Stimulated activated naive CD8-positive, alpha-beta T cell treated with anti-CD3 and anti-CD28 coated beads, Interleukin-15, amount 100 ng/mL, for 72 hours (primary cell): Measurements from ENCODE around the gene STRBP.
"Not testable (repeated sequence)": the region's sequence is repeated elsewhere in the genome, so short reads cannot be mapped to it uniquely, and the experiment has no call there.

Source experiments
- ATAC-seq: fragments of 150-1000 bp; cut with Tn5 transposase; 2 replicates; pipeline ENCODE4 v1.10.0; 2021; ENCODE audit warnings: mild to moderate bottlenecking, moderate library complexity
- DNase-seq, 2 donors: peaks; one replicate each; pipeline ENCODE4 v3.0.0; 2021 to 2022
- H3K27ac Mint-ChIP-seq, 2 donors: one replicate each; pipeline ENCODE4 v1.8.0; 2022; ENCODE audit warnings: mild to moderate bottlenecking in 2 of 2, mixed read lengths in 2 of 2, moderate library complexity in 2 of 2
- H3K27me3 Mint-ChIP-seq: one replicate; pipeline ENCODE4 v1.8.0; 2022; ENCODE audit warnings: mixed read lengths
- H3K4me1 Mint-ChIP-seq: one replicate; pipeline ENCODE4 v1.8.0; 2022; ENCODE audit warnings: mild to moderate bottlenecking, mixed read lengths
- H3K4me3 Mint-ChIP-seq, 2 donors: one replicate each; pipeline ENCODE4 v1.8.0; 2022; ENCODE audit warnings: mild to moderate bottlenecking in 2 of 2, mixed read lengths in 2 of 2, moderate library complexity in 1 of 2
- H3K9me3 Mint-ChIP-seq, 2 donors: one replicate each; pipeline ENCODE4 v1.8.0; 2022; ENCODE audit warnings: mixed read lengths in 2 of 2

The STRBP gene

DNA sequence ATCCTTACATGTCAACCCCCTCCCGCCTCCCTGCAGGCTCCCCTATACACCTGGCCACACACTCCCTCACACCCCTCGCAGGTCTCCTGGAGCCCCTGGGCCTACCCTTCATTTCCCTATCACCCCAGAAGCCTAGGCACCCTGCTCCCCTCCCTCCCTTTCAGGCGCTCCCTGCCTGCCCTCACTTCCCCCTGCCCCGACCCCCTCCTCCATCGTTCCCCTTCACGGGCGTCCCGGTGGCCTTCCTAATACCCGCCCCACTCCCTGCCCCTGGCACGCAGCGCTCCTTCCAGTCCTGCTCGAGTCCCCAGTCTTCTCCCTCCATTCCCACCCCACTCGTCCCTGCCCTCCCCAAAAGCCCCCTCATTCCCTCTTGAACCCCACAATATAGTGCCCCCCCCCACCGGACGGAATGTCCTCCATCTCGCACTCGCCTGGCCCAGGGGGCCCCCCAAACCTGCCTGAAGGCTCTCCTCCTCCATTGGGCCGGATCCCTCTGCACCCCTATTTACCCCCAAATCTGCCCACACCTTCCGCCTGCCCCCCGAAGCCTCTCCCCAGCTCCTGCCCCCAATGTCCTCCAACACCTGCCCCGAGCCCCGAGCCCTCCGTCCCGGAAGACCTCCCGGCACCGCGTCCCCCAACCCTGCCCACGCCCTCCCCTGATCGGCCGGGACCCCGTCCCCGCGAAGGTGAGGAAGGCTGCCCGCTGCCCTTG lies 746 bp downstream of the STRBP start:
- Mint-ChIP-seq H3K9me3 (no peaks in the 10 kb centered on the region), H3K4me1 (peaks cover 49% of the 10 kb centered on the region), H3K27ac (peak overlapping the region; percentile 10 to 81), H3K4me3 (peak overlapping the region; percentile 56 to 87), H3K27me3 (no peaks in the 10 kb centered on the region)
- peak in 1 of 2 donors; percentile 30 for DNase-seq
- peak; percentile 7 for ATAC-seq

DNA sequence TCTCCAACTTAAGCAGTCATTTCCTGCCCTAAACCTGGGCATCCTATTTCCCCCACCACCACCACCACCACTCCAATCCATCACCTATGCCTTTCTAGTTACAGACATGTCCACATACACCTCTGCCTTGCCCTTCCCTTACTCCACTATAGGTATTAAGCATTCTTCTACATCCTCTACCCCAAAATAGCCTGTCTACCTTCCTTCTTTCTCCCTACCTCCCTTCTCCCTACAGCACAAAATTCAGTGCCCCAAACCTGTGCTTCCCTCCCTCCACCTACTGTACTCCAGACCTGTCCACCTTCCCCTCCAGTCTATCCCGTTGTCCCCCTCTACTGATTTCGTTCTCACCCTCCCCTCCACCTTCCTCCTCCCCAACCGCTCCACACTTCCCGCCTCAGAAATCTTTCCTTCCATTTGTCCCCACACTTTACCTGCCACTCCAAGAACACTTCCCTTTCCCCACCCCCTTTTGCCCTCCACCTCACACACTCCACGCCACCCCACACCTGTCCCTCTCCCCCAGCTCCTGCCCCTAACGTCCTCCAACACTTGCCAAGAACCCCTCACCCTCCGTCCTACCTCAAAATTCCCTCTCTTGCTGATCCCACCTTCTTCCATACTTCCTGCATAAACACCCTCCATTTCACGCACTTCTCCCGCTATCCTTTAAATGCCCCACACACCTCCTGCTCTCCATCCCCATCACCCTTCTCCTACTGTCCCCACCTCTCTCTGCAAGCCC lies 1.6 kb downstream of the STRBP start:
- ATAC-seq (no peak), DNase-seq (no peak)
- H3K27me3 Mint-ChIP-seq, result no peaks in the 10 kb centered on the region
- peak overlapping the region in 1 of 2 donors; percentile 43 for H3K27ac Mint-ChIP-seq
- no peaks in the 10 kb centered on the region for H3K9me3 Mint-ChIP-seq
- H3K4me1 Mint-ChIP-seq, result peaks cover 52% of the 10 kb centered on the region
- H3K4me3 Mint-ChIP-seq, result peak overlapping the region; percentile 56 to 87

DNA sequence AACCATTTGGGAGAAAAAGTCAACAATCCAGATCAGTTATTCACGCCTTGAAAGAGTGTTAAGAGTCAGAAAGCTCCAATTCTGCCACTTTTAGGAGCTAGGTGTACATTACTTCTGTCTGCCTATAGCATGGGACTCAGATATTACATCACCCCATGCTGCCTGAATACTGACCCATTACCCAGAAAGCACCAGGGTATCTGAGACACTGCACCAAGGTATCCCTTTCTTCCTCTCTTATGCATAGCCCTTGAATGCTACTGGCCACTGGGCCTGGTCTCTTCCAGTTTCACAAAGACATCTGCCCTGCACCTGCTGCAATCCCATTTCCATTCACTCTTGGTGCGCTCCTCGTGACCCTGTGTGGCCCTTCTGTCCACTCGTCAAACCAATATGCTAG lies 2.6 kb downstream of the STRBP start:
- Mint-ChIP-seq H3K4me3 (peak overlapping the region in 1 of 2 donors; percentile 16), H3K4me1 (peaks cover 62% of the 10 kb centered on the region), H3K27ac (no peak overlapping the region), H3K27me3 (no peaks in the 10 kb centered on the region), H3K9me3 (no peaks in the 10 kb centered on the region)
- no peak for ATAC-seq
- peak in 1 of 2 donors; percentile 6 for DNase-seq

DNA sequence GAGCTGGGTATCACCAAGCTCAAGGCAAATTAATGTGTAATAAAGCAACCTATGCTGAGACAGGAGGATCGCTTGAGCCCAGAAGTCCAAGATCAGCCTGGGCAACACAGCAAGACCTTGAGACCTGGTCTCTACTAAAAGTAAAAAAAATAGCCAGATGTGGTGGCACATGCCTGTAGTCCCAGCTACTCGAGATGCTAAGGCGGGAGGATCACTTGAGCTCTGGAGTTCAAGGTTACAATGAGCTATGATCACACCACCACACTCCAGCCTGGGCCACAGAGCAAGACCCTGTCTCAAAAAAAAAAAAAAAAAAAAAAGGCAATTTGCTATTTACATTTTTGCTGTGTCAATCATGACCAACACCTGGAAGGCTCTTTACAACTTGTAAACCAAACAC lies 5.2 kb downstream of the STRBP start:
- no peaks in the 10 kb centered on the region for H3K9me3 Mint-ChIP-seq
- ATAC-seq (no peak), DNase-seq (no peak)
- H3K4me1 Mint-ChIP-seq, result peaks cover 72% of the 10 kb centered on the region
- no peaks in the 10 kb centered on the region for H3K27me3 Mint-ChIP-seq
- no peak overlapping the region for H3K4me3 Mint-ChIP-seq
- no peak overlapping the region for H3K27ac Mint-ChIP-seq

DNA sequence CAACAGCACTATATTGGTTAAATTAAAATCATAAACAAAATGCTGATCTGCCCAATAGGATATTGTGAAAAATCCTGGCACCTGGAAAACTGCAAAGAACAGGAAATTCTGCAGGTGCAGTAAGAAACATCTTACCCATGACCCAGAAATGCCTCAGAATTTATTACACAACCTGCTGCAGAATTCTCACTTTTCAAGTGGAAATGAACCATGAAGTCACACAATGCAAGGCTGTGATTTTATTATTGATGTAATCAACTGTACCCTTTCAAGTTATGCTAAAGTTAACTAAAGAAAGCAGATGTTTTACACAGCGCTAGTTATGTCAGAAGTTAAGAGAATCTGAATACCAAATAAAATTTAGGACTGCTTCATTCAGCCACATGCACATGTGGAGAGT lies 6.0 kb downstream of the STRBP start:
- Mint-ChIP-seq H3K4me1 (peaks cover 70% of the 10 kb centered on the region), H3K9me3 (peaks cover 0 to under 1% of the 10 kb centered on the region in 2 donors), H3K27ac (no peak overlapping the region), H3K4me3 (no peak overlapping the region), H3K27me3 (no peaks in the 10 kb centered on the region)
- ATAC-seq (no peak), DNase-seq (no peak)

DNA sequence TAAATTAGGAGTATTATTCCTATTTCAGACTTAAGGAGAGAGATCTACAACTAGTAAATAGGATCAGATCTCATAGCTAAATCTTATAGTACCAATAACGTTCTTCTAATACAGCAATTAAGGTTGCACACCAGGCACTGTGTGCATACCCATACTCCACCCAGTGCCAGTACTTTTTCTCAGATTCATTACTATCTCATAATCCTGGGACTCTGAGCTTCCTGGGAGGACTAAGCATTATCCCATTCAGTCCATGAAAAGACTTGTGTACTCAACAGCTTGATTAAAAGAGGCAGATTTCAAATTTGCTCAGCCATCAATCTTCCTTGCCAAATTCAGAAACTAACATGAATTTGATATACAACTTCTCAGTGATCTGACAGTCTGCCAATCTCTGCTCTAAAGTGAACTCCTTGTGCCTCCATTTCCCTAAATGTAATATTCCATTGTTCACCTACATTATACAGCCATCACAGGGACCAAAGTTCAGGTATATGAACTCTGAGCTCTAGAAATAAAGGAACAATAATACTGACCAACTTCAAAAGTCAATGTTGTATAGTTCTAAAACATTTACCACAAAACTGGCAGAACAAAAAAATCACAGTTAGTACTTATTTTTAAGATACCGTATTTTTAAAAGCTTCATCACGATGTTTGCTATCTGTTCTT lies 7.2 kb downstream of the STRBP start:
- no peak for ATAC-seq
- peaks cover 0 to 5% of the 10 kb centered on the region in 2 donors for H3K9me3 Mint-ChIP-seq
- peaks cover 58% of the 10 kb centered on the region for H3K4me1 Mint-ChIP-seq
- no peak overlapping the region for H3K4me3 Mint-ChIP-seq
- no peaks in the 10 kb centered on the region for H3K27me3 Mint-ChIP-seq
- no peak for DNase-seq
- H3K27ac Mint-ChIP-seq, result no peak overlapping the region

DNA sequence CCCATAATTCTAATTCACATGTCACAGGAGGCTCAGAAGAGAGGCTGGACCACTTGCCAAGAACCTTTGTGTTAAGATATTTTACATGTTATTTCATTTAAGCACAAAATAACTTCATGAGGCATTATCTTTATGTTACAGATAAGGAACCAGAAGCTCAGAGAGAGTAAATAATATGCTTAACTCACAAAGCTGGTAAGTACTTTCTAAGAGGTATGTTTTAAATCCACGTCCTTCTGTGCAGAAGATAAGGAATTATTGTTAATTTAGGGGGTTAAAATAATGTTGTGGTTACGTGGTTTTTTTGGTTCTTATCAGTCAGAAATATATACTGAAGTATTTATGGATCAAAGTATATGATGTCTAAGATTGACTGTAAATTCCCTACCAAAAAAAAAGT lies 8.0 kb downstream of the STRBP start:
- no peak for ATAC-seq
- Mint-ChIP-seq H3K4me3 (no peak overlapping the region), H3K4me1 (peaks cover 50% of the 10 kb centered on the region), H3K27ac (no peak overlapping the region), H3K27me3 (no peaks in the 10 kb centered on the region), H3K9me3 (peaks cover 0 to 5% of the 10 kb centered on the region in 2 donors)
- DNase-seq, result no peak

DNA sequence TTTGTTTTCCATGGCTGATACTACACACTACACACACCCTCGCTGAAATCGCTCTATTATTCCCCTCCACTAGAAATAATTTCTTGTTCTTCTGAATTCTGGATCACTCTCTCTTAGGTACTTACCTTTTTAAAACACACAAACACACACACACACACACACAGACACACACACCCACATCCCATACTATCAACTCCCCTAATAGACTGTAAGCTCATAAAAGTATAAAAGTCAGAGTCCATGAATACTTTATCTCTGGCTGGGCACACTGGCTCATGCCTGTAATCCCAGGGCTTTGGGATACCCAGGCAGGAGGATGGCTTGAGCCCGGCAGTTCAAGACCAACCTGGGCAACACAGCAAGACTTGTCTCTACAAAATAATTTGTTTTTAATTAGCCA lies 11.1 kb downstream of the STRBP start:
- no peak for ATAC-seq
- Mint-ChIP-seq H3K4me3 (no peak overlapping the region), H3K27me3 (no peaks in the 10 kb centered on the region), H3K9me3 (peaks cover 0 to 5% of the 10 kb centered on the region in 2 donors), H3K27ac (no peak overlapping the region), H3K4me1 (peaks cover 45% of the 10 kb centered on the region)
- DNase-seq, result no peak

DNA sequence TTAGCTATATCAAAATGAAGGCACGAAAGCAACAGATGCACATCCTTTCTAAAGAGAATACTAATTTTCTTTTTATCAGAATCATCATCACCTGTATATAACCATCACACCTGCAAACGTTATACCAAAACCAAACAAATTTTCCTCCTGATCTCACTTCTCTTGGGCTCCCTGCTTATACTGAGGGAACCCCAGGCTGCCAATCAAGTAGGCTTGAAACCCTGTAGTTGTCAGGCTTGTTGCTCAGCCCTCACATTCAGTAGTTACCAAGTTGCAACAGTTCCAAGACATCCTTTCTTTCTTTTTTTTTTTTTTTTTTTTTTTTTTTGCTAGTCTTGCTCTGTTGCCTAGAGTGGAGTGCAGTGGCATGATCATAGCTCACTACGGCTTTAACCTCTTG lies 12.7 kb downstream of the STRBP start:
- no peak for DNase-seq
- H3K27ac Mint-ChIP-seq, result no peak overlapping the region
- H3K27me3 Mint-ChIP-seq, result no peaks in the 10 kb centered on the region
- H3K4me1 Mint-ChIP-seq, result peaks cover 47% of the 10 kb centered on the region
- H3K9me3 Mint-ChIP-seq, result peaks cover 0 to 5% of the 10 kb centered on the region in 2 donors
- ATAC-seq, result no peak
- no peak overlapping the region for H3K4me3 Mint-ChIP-seq

DNA sequence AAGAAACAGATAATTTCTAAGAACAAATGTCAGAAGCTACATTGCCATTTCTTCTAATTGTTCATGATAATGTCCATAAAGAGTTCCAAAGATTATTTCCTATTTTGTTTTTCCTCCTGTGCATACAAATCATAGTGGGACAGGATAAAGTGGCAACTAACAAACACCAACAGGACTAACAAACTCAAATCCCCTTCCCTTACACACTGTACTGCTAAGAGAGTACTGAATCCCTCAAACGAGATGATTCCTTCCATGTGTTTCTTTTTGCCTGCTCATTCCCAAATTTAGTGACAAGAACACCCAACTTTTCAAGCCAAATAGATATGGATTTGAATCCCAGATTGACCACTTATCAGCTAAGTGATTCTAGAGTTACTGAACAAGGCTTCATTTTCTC lies 15.2 kb downstream of the STRBP start:
- no peaks in the 10 kb centered on the region for H3K27me3 Mint-ChIP-seq
- DNase-seq, result no peak
- H3K4me1 Mint-ChIP-seq, result peaks cover 34% of the 10 kb centered on the region
- H3K9me3 Mint-ChIP-seq, result peaks cover 0 to 5% of the 10 kb centered on the region in 2 donors
- H3K4me3 Mint-ChIP-seq, result no peak overlapping the region
- H3K27ac Mint-ChIP-seq, result no peak overlapping the region
- ATAC-seq, result no peak

DNA sequence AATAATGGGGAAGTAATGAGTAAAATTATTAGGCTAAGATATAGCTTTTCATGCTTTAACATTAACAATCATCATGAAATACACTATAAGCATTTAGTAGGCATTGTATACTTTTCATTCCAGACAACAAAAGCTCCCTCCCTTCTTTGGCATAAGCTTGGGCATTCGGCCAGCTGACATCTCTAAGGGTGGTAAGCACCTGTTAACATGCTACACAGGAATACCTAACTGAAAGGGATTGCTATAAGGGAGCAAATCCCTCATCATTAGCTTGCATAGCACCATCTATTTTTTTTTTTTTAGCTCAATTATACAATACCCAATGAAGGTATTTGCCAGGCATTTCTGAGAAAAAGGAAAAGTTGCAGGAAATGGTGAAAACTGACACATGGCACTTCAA lies 16.6 kb downstream of the STRBP start:
- Mint-ChIP-seq H3K4me3 (no peak overlapping the region), H3K4me1 (peaks cover 47% of the 10 kb centered on the region), H3K27ac (no peak overlapping the region), H3K9me3 (no peaks in the 10 kb centered on the region), H3K27me3 (no peaks in the 10 kb centered on the region)
- ATAC-seq (no peak), DNase-seq (no peak)

DNA sequence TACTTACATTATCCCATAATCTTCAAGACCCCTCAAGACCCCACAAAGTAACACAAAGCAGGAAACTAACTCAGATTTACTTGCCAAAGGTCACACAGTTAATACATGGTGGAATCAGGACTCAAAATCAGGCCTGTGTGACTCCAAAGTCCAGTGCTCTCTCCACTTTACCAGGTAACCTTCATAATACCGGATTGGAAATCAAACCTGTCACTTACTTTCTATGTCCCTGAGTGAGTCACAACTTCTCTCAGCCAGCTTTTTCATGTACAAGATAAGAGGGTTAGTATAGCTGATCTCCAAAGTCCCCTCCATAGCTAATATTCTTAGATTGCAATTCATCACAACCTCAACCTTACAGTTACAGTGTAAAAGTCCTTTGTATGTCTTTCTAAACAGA lies 17.1 kb downstream of the STRBP start:
- Mint-ChIP-seq H3K4me3 (no peak overlapping the region), H3K9me3 (no peaks in the 10 kb centered on the region), H3K27ac (no peak overlapping the region), H3K27me3 (no peaks in the 10 kb centered on the region), H3K4me1 (peaks cover 51% of the 10 kb centered on the region)
- DNase-seq (no peak), ATAC-seq (no peak)

DNA sequence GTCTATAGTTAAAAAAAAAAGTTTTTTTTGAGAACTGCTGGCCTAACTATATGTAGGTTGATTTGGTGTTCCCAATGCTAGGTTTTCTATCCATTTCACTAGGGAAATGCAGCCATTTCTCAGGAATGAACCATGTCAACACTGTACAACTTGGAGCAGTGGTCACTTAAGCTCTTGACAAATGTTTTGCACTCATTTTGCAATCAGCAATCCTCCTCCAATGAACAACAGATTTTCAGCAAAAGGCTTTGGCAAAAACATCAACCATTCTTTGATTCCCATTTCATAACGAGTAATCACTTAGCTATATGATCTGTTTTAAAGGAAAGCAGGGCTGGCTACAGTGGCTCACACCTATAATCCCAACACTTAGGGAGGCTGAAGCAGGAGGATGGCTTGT lies 17.9 kb downstream of the STRBP start:
- Mint-ChIP-seq H3K9me3 (no peaks in the 10 kb centered on the region), H3K27ac (no peak overlapping the region), H3K4me1 (peaks cover 60% of the 10 kb centered on the region), H3K4me3 (no peak overlapping the region), H3K27me3 (no peaks in the 10 kb centered on the region)
- ATAC-seq, result no peak
- DNase-seq, result no peak

DNA sequence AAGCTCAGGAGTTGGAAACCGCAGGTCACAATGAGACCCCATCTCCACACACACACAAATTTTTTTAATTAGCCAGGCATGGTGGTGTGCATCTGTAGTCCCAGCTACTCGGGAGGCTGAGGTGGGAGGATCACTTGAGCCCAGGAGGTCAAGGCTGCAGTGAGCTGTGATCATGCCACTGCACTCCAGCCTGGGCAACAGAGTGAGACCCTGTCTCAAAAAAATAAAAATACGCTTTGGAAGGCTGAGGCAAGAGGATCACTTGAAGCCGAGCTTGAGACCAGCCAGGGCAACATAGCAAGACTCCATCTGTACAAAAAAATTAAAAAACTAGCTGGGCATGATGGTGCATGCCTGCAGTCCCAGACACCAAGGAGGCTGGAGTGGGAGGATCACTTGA lies 19.2 kb downstream of the STRBP start:
- not testable (repeated sequence) for DNase-seq, H3K27me3 Mint-ChIP-seq, H3K27ac Mint-ChIP-seq, H3K9me3 Mint-ChIP-seq, ATAC-seq, H3K4me3 Mint-ChIP-seq
- H3K4me1 Mint-ChIP-seq, result peaks cover 69% of the 10 kb centered on the region

DNA sequence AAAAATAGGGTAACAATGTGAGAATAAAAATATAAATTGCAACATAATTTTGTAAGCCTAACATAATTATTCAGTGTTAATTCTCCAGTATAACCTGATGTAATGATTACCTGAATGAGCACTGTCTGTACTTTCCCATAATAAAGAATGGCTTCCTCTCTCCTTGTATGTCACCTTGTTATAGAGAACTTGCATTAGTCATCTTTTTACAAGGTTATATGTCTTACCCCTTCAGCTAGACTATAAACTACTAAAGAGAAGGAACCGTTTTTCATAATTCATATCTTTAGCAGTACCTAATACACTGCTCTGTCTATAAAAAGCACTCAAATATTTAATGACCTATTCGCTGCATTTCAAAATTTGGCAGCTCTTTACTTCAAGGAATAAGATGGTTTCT lies 19.8 kb downstream of the STRBP start:
- Mint-ChIP-seq H3K9me3 (no peaks in the 10 kb centered on the region), H3K27ac (no peak overlapping the region), H3K4me3 (no peak overlapping the region), H3K27me3 (no peaks in the 10 kb centered on the region), H3K4me1 (peaks cover 74% of the 10 kb centered on the region)
- ATAC-seq (peak; percentile 73), DNase-seq (no peak)

DNA sequence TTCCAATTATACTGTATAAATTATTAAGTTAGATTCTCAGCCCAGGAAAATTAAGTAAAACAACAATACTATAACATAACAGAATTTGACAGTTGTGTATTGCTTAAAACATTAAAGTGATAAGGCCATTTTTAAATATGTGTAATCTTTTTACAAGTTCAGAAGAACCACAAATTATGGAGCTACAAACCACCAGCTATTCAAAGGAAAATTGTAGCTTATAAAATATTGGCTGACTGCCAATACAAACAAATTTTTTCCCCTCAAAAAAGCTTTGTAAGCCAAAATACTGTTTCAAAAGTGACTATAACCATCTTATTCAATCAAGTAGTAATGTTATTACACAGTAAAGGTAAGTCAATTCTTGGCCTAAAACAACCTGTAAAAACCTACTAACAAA lies 21.9 kb downstream of the STRBP start:
- DNase-seq, result no peak

More for the DNA sequence above, 21.9 kb downstream of the STRBP start:
- Mint-ChIP-seq H3K27me3 (no peaks in the 10 kb centered on the region), H3K27ac (no peak overlapping the region), H3K4me3 (no peak overlapping the region), H3K4me1 (peaks cover 64% of the 10 kb centered on the region), H3K9me3 (no peaks in the 10 kb centered on the region)
- no peak for ATAC-seq
